ENCODE measurements around the gene IREB2.

DNA sequence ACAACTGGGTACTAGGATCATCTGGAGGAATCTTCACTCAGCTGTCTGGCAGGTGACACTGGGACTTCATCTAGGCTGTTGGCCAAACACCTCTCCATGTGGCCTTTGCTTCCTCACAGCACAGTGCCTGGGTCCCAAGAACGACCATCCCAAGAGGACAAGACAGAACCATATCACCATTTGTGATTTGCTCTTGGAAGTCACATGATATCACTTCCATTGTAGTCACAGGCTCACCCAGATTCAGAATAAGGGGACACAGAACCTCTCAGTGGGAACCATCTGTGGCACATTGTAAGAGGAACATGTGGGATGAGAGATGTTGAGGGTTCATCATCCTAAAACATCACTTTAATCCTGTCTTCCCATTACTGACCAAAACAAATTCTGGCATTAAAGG, 100.3 kb downstream of the IREB2 start:
- no peak for TF ChIP-seq POLR2AphosphoS5 (IDR thresholded peaks at IDR 0.05)
- TF ChIP-seq, protein P1, sequence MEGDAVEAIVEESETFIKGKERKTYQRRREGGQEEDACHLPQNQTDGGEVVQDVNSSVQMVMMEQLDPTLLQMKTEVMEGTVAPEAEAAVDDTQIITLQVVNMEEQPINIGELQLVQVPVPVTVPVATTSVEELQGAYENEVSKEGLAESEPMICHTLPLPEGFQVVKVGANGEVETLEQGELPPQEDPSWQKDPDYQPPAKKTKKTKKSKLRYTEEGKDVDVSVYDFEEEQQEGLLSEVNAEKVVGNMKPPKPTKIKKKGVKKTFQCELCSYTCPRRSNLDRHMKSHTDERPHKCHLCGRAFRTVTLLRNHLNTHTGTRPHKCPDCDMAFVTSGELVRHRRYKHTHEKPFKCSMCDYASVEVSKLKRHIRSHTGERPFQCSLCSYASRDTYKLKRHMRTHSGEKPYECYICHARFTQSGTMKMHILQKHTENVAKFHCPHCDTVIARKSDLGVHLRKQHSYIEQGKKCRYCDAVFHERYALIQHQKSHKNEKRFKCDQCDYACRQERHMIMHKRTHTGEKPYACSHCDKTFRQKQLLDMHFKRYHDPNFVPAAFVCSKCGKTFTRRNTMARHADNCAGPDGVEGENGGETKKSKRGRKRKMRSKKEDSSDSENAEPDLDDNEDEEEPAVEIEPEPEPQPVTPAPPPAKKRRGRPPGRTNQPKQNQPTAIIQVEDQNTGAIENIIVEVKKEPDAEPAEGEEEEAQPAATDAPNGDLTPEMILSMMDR (IDR thresholded peaks at IDR 0.05), result no peak
- no peak for TF ChIP-seq POLR2A (IDR thresholded peaks at IDR 0.05)

All from upper lobe of left lung (tissue), 4 donors.